Measurements from ENCODE around the gene PUS3.
"Not testable (repeated sequence)": the region's sequence is repeated elsewhere in the genome, so short reads cannot be mapped to it uniquely, and the experiment has no call there.

Gene PUS3

DNA sequence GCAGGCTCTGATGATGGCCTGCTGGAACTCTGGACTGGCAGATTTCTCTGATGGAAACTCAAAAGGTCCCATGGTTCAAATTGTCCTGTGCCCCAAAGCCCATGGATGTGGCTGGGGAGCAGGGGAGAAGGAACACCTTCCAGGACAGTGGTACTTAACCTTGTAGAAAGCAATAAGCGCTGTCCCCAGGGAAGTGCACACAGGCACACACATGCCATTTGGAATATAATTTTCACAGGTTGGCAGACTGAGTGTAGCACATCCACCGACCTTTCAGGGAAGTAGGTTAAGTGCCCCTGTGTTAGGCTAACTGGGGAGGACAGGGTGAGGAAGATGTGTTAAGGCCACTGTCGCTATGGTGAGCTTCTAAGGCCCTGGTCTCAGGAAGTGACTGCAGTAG lies 19.1 kb upstream of the PUS3 start:
- H3K4me3 ChIP-seq (ENCODE audit: low read depth, low read length): no peak overlapping the region

DNA sequence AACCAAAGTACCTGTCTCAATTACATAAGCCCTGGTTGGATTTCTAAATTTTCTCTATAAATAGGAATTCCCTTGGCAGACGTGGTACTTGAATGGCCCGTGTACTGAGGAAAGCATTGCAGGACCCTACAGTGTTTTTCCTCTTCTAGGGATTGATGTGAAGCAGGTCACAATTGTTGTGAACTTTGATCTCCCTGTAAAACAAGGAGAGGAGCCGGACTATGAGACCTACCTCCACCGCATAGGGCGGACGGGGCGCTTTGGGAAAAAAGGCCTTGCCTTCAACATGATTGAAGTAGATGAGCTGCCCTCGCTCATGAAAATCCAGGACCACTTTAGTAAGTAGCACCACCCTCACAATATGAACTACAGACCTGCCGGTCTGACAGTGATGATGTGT lies 18.0 kb upstream of the PUS3 start:
- no peak overlapping the region for H3K4me3 ChIP-seq (ENCODE audit: low read depth, low read length)

GRCh38 chr11:125918140-125918840 lies 15.3 kb upstream of the PUS3 start:
- no peak overlapping the region for H3K4me3 ChIP-seq (ENCODE audit: low read depth, low read length)

DNA sequence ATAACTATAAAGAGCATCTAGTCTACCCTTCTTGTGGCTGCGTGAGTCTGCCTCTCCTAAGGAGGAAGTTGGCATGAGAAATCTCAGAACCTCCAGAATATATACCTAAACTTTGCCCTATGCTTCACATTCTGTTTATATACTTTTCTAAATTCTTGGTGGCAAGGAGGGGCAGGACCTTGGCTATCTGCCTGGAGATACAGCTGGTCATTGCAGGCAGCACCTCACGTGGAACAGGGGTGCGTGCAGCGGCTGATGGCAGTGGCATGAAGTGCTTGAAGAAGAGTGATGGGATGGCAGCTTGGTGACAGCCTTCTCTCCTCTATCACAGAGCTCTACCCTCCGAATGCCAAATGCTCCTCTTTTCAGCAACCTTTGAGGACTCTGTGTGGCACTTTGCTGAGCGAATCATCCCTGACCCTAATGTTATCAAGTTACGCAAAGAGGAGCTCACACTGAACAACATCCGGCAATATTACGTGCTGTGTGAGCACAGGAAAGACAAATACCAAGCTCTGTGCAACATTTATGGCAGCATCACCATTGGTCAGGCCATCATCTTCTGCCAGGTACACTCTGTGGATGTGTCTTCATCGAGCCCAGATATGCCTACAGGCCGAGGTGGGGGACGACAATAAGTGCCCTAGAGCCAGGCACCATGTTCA lies 13.8 kb upstream of the PUS3 start:
- no peak overlapping the region for H3K4me3 ChIP-seq (ENCODE audit: low read depth, low read length)

DNA sequence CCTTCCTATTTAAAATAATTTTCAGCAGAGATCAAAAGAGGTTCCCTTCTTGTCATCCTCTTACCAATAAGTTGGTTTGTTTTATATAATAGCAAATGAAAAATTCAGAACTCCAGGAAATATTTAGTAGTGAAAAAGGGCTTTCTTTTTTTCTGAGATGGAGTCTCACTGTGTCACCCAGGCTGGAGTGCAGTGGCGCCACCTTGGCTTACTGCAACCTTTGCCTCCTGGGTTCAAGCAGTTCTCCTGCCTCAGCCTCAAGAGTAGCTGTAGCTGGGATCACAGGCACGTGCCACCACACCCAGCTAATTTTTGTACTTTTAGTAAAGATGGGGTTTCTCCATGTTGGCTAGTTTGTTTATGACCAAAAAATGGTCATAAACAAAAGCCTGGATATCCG lies 11.6 kb upstream of the PUS3 start:
- H3K4me3 ChIP-seq (ENCODE audit: low read depth, low read length): not testable (repeated sequence)

DNA sequence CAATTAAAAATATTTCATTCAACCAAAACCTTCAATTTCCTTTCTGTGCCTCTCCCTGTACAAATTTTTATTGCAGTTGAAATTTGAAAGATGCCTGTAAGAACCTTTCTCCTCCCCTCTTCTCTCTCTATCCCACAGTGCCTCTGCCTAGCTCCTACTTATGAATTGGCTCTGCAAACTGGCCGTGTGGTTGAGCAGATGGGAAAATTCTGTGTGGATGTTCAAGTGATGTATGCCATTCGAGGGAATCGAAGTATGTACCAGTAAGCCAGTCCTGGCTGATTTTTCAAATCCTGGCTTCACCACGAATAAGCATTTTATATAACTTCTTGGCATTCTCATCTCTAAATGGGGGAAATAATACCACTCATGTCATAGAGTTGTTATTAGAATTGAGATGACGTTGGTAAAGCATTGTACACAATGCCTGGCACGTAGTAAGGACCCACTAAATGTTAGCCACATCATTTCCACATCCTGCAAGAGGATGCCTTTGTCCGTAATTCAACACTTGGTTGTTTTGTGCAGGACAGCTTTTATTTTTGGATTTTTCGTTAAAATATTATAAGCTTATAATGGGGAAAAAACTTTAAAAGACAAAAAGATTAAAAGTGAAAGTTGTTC lies 7.3 kb upstream of the PUS3 start:
- H3K4me3 ChIP-seq (ENCODE audit: low read depth, low read length): no peak overlapping the region

DNA sequence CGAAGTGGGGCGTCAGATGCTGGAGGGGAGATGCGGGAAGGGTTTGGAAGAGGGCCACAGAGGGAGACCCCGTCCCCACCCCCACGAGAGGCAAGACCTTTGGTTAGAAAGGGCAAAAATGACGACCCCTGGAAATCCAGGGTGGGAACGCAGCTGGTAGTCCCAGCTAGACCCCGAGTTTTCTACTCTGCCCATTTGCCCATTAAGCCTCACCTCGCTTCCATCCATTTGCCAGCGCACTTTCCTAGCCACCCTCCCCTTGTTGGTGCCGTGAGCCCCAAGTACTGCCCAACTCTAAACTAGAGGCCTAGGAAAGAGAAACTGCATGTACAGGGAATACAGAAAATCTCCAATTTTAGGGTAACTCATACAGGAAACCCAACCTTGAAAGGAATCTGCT lies 1.7 kb upstream of the PUS3 start:
- H3K4me3 ChIP-seq (ENCODE audit: low read depth, low read length): peak overlapping the region; percentile 65

- peak within 1 kb of the TSS; percentile 65 for H3K4me3 ChIP-seq (ENCODE audit: low read depth, low read length)
Measured at GRCh38 chr11:125903711-125904659, 979 bp upstream of the PUS3 start, which contains the start of gene DDX25. Gene DDX25 (plus strand): TSS chr11:125904508. CDS start chr11:125904518, 10 bp downstream.

DNA sequence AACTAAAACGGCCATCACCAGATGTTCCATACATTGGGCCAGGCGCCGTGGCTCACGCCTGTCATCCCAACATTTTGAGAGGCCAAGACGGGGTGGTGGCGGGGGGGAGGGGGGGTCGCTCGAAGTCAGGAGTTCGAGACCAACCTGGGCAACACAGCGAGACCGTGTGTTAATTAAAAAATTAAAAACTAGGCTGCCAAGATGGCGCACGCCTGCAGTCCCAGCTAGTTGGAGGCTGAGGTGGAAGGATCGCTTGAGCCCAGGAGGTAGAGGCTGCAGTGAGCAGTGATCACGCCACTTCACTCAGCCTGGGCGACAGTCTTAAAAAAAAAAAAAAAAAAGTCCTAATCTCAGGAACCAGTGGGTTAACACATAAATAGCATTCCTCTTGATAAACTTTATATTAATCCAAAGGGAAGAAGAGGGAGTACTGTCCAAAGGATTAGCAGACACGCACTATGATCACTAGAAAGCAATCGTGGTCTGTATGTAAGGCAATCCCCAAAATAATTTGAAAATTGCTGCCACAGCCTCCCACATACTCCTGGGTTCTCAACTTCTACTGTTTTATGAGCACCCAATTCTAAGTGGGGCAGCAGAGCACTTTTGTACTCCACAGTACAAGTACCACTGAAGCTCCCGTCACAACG lies 604 bp downstream of the PUS3 start:
- peak overlapping the region; percentile 93 for H3K4me3 ChIP-seq (ENCODE audit: low read depth, low read length)

DNA sequence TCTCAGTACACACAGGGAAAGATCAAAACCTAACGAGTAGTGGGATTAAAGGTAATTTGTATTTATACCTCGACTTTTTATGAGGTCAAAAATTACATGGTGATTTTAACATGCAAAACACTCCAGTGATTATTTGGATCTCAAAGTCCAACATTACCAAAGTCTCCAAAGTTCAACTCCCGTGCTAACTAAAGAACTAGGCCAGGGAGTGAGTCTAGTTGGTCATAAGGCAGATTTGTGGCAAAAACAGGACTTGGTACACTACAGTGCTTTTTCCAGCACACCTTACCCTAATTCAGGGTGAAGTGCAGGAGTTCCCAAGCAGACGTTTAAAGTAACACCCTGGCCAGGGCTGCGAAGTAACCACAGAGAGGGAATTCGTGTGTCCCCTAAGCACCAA lies 1.1 kb downstream of the PUS3 start:
- H3K4me3 ChIP-seq (ENCODE audit: low read depth, low read length): no peak overlapping the region

- H3K4me3 ChIP-seq (ENCODE audit: low read depth, low read length): no peak overlapping the region
Measured at GRCh38 chr11:125892994-125893393, 10.0 kb downstream of the PUS3 start.

DNA sequence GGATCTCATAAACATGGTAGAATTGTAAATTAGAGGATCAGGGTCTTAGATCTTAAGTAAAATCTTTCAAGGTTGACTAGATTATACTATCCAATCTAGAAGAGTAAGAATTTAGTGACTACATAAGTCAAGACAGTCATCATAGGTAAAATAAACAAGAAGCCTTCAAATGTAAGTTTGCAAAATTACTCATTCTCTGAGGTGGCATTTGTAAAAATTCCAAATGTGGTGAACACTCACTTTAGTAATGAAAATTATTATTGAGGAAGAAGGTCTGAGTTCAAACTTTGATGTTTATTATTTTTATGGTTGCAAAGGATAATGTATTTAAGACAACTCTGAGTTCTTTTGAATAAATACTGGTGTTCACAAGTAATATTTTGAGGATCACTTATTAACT lies 10.9 kb downstream of the PUS3 start:
- H3K4me3 ChIP-seq (ENCODE audit: low read depth, low read length): no peak overlapping the region

- H3K4me3 ChIP-seq (ENCODE audit: low read depth, low read length): no peak overlapping the region
Measured at GRCh38 chr11:125890447-125891100, 12.4 kb downstream of the PUS3 start.

GRCh38 chr11:125887373-125888324 lies 15.4 kb downstream of the PUS3 start, which contains the start of gene HYLS1:
Gene HYLS1 (plus strand): TSS chr11:125887668. CDS start chr11:125899369, 11,701 bp downstream.
- H3K4me3 ChIP-seq (ENCODE audit: low read depth, low read length): peak within 1 kb of the TSS; percentile 84

DNA sequence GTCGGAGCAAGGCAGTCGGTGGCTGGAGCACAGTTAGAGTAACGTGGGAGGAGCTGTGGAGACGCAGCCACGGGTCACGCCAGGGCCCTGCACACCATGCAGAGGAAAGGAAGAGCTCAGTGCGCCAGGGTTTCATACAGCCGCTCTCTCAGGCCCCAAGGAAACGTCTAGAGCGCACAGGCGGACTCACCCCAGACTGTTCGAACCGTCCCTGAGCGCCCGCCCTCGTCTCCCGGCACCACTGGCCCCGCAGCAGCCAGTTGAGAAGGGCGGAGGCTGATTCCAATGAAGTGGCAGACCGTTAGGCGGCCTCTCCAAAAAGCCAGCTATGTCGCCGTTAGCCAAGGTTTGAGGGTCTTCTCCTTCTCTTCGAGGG lies 16.0 kb downstream of the PUS3 start:
- H3K4me3 ChIP-seq (ENCODE audit: low read depth, low read length): no peak overlapping the region

- H3K4me3 ChIP-seq (ENCODE audit: low read depth, low read length): no peak overlapping the region
Measured at GRCh38 chr11:125883375-125883774, 19.6 kb downstream of the PUS3 start.

GRCh38 chr11:125881291-125881690 lies 21.7 kb downstream of the PUS3 start:
- no peak overlapping the region for H3K4me3 ChIP-seq (ENCODE audit: low read depth, low read length)

GRCh38 chr11:125874556-125875124 lies 28.4 kb downstream of the PUS3 start:
- H3K4me3 ChIP-seq (ENCODE audit: low read depth, low read length): no peak overlapping the region

Measured in iPS-11a (cell line).